HCT116 (cell line): ENCODE measurements around the gene PRKCZ. TPM values are rescaled to one million over a fixed set of nuclear protein-coding genes. Genes with fewer than 3 reads are reported as not detected.

Experiments
- ATAC-seq: fragments of 200-7000 bp; cut with Tn5 transposase; 2 replicates; pipeline ENCODE4 v1.9.1; 2020; ENCODE audit warnings: mild to moderate bottlenecking, moderate library complexity
- BruUV-seq: library from RNA; stranded (reverse); fragments of 400-500 nt; replicated peaks from 2 replicates; lab custom pipeline; 2021; lab: Mats Ljungman, UMichigan
- CTCF ChIA-PET: fragments of 300-600 bp; sonication (Branson Sonifier 250); formaldehyde crosslinking; loops from one replicate; lab custom pipeline; 2021; ENCODE audit warnings: antibody characterized with exemption; lab: Charles Lee
- POLR2A ChIA-PET: fragments of 300-600, 350-600 bp; sonication (Branson Sonifier 250); formaldehyde crosslinking; loops from one replicate; lab custom pipeline; 2021; ENCODE audit warnings: antibody characterized with exemption; lab: Charles Lee
- RAD21 ChIA-PET, 2 experiments: fragments of 300-600 bp; sonication (Branson Sonifier 250); formaldehyde crosslinking; loops; one replicate each; lab custom pipeline; 2023; ENCODE audit warnings: low total read pairs in 2 of 2; ENCODE audit not compliant: uncharacterized antibody in 2 of 2, unreplicated experiment in 2 of 2, low non-redundant PET in 1 of 2; lab: Charles Lee
- DNase-seq: peaks from one replicate; pipeline ENCODE4 v3.0.0-alpha.2; 2010; ENCODE audit warnings: low read depth, low spot score
- H2AFZ ChIP-seq: fragments of 200-600 bp; shearing (Covaris generic), sonication (generic); 2 replicates; pipeline ENCODE4 v1.6.1; 2017; ENCODE audit warnings: low read depth, mixed run types, mixed read lengths, antibody characterized with exemption, low read length; ENCODE audit not compliant: poor library complexity, severe bottlenecking
- H3K27ac ChIP-seq: 2 replicates; pipeline ENCODE4 v1.5.1; 2012; ENCODE audit warnings: low read depth, low read length
- H3K27me3 ChIP-seq: fragments of 200-600 bp; sonication (generic); 2 replicates; pipeline ENCODE4 v1.6.1; 2016; ENCODE audit warnings: mixed run types, low read length, mixed read lengths; ENCODE audit not compliant: insufficient read depth
- H3K36me3 ChIP-seq, 2 experiments: fragments of 200-500 bp in 1 of 2; fragments of 200-600 bp in 1 of 2; sonication (Bioruptor generic) in 1 of 2; sonication (generic) in 1 of 2; 2 replicates each; pipeline versions ENCODE4 v1.5.1 to v1.6.1; 2014 to 2016; ENCODE audit warnings: low read length in 2 of 2, inconsistent platforms in 1 of 2, mixed read lengths in 1 of 2, mixed run types in 1 of 2; ENCODE audit not compliant: insufficient read depth in 2 of 2, control insufficient read depth in 1 of 2
- H3K4me1 ChIP-seq, 2 experiments: fragments of 200-600 bp in 1 of 2; sonication (generic) in 1 of 2; 2 replicates each; pipeline versions ENCODE4 v1.5.1 to v1.6.1; 2012 to 2017; ENCODE audit warnings: low read length in 2 of 2, inconsistent platforms in 1 of 2, mild to moderate bottlenecking in 1 of 2, mixed read lengths in 1 of 2, mixed run types in 1 of 2, moderate library complexity in 1 of 2; ENCODE audit not compliant: insufficient read depth in 2 of 2, control insufficient read depth in 1 of 2
- H3K4me2 ChIP-seq: fragments of 200-600 bp; sonication (generic); 2 replicates; pipeline ENCODE4 v1.6.1; 2017; ENCODE audit warnings: mixed run types, low read length, mixed read lengths
- H3K4me3 ChIP-seq, 2 experiments: fragments of 200-600 bp in 1 of 2; sonication (generic) in 1 of 2; replicated peaks in 1 of 2; 2 replicates each; pipeline ENCODE4 v1.5.1; 2011 to 2016; ENCODE audit warnings: low read length in 2 of 2, control low read depth in 1 of 2, low read depth in 1 of 2, mild to moderate bottlenecking in 1 of 2, mixed read lengths in 1 of 2, mixed run types in 1 of 2
- H3K79me2 ChIP-seq: fragments of 200-600 bp; sonication (generic); 2 replicates; pipeline ENCODE4 v1.6.1; 2017; ENCODE audit warnings: mild to moderate bottlenecking, mixed run types, low read length, moderate library complexity, mixed read lengths; ENCODE audit not compliant: insufficient read depth
- H3K9ac ChIP-seq: fragments of 200-600 bp; sonication (generic); 2 replicates; pipeline ENCODE4 v1.6.1; 2016; ENCODE audit warnings: low read length, mixed read lengths
- H3K9me2 ChIP-seq: fragments of 200-600 bp; sonication (generic), shearing (Covaris generic); 2 replicates; pipeline ENCODE4 v1.6.1; 2017; ENCODE audit warnings: mixed run types, mild to moderate bottlenecking, moderate library complexity; ENCODE audit not compliant: insufficient read depth
- H3K9me3 ChIP-seq, 2 experiments: fragments of 200-500 bp in 1 of 2; fragments of 200-600 bp in 1 of 2; sonication (Bioruptor generic) in 1 of 2; sonication (generic) in 1 of 2; 2 replicates each; pipeline ENCODE4 v1.6.1; 2014 to 2017; ENCODE audit warnings: low read length in 2 of 2, mixed read lengths in 2 of 2, inconsistent platforms in 1 of 2, low read depth in 1 of 2, mild to moderate bottlenecking in 1 of 2, mixed run types in 1 of 2, moderate library complexity in 1 of 2; ENCODE audit not compliant: control insufficient read depth in 1 of 2, insufficient read depth in 1 of 2
- H4K20me1 ChIP-seq: fragments of 200-600 bp; sonication (generic), shearing (Covaris generic); 2 replicates; pipeline ENCODE4 v1.6.1; 2017; ENCODE audit warnings: mixed run types, mild to moderate bottlenecking, moderate library complexity; ENCODE audit not compliant: insufficient read depth
- CBX3 ChIP-seq: IDR thresholded peaks from 2 replicates; pipeline ENCODE4 v1.6.1; 2012; ENCODE audit warnings: low read depth
- EGR1 ChIP-seq: IDR thresholded peaks from 2 replicates; pipeline ENCODE4 v1.6.1; 2012; ENCODE audit warnings: low read depth
- FOSL1 ChIP-seq: IDR thresholded peaks from 2 replicates; pipeline ENCODE4 v1.6.1; 2012; ENCODE audit warnings: low read depth
- JUND ChIP-seq: IDR thresholded peaks from 2 replicates; pipeline ENCODE4 v1.6.1; 2012
- POLR2A ChIP-seq: IDR thresholded peaks from 2 replicates; pipeline ENCODE4 v1.7.0; 2011; ENCODE audit warnings: borderline replicate concordance; ENCODE audit not compliant: insufficient read depth, insufficient read length; ENCODE audit errors: extremely low read depth
- SRF ChIP-seq: IDR thresholded peaks from 2 replicates; pipeline ENCODE4 v1.6.1; 2012; ENCODE audit warnings: low read depth
- ZFX ChIP-seq: fragments of 450-650 bp; IDR thresholded peaks from 2 replicates; pipeline ENCODE4 v1.6.1; 2017
- ZNF274 ChIP-seq: fragments of 200-500 bp; sonication (Bioruptor generic); IDR thresholded peaks from 2 replicates; pipeline ENCODE4 v1.6.1; 2014; ENCODE audit warnings: mild to moderate bottlenecking, low read depth, low read length, inconsistent platforms
- intact Hi-C: fragments of 100-400 bp; cut with micrococcal nuclease; formaldehyde crosslinking; loops from 2 replicates; pipeline ENCODE4 v1.10.0; 2022
- total RNA-seq: library from RNA; stranded (reverse); gene quantifications from one replicate; pipeline ENCODE4 v1.2.1, GENCODE V29; 2021; ENCODE audit not compliant: unreplicated experiment

The PRKCZ gene
- total RNA-seq, 1 experiment from 2014 or later: 46.8 TPM

- H3K9me3 ChIP-seq: no peaks in the 10 kb centered on the region
- POLR2A ChIA-PET: interaction anchor here (1.3 kb wide), 1 partner anchor 10 kb away, joined by 3 read pairs; no protein-coding TSS in a partner anchor
- no peaks in the 10 kb centered on the region for H3K27me3 ChIP-seq
- 0 out of 2 replicates have a peak, but pooled peaks have one; percentile 22 for TF ChIP-seq ZFX
- no peak for TF ChIP-seq ZNF274
- TF ChIP-seq, all 23 proteins: peak for 1
- BruUV-seq: no TSS peak
- Histone ChIP-seq H3K9me2 (no peaks in the 10 kb centered on the region), H3K4me1 (peaks cover 23 to 37% of the 10 kb centered on the region in 2 experiments), H3K9ac (peak overlapping the region; percentile 65), H4K20me1 (peaks cover 28% of the 10 kb centered on the region; the same call in 1 of the 2 replicates), H3K4me3 (peak overlapping the region; percentile 54 to 67), H3K36me3 (peaks cover 0 to 3% of the 10 kb centered on the region in 2 experiments; a peak in 1 of 4 replicates), H3K4me2 (peak overlapping the region; percentile 95), H2AFZ (no peak overlapping the region), H3K27ac (peak overlapping the region; percentile 63), H3K79me2 (peaks cover 56% of the 10 kb centered on the region)
- intact Hi-C loops: no loop called here
- CTCF ChIA-PET: no interaction called here
- no peak for DNase-seq
- RAD21 ChIA-PET: interaction anchor here in 1 of 2 experiments (0.6 kb wide), 1 partner anchor 12 kb away, joined by 5 read pairs; no protein-coding TSS in a partner anchor
- ATAC-seq: no peak
Measured at GRCh38 chr1:2229037-2229864, 179.0 kb downstream of the PRKCZ start.

GRCh38 chr1:2229911-2230731 is 179.9 kb downstream of the PRKCZ start:
- H3K4me2 ChIP-seq: peak overlapping the region; percentile 95
- TF ChIP-seq JUND (no peak), SRF (no peak), POLR2A (no peak), EGR1 (no peak), FOSL1 (no peak), ZNF274 (no peak), CBX3 (no peak)
- H2AFZ ChIP-seq: no peak overlapping the region
- H3K36me3 ChIP-seq: peaks cover 0 to 3% of the 10 kb centered on the region in 2 experiments; a peak in 1 of 4 replicates
- H3K27ac ChIP-seq: peak overlapping the region; percentile 63
- H3K27me3 ChIP-seq: no peaks in the 10 kb centered on the region
- H3K9ac ChIP-seq: peak overlapping the region; percentile 65
- no peaks in the 10 kb centered on the region for H3K9me2 ChIP-seq
- ChIA-PET RAD21 (no interaction called here), CTCF (no interaction called here), POLR2A (interaction anchor here (1.3 kb wide), 1 partner anchor 9 kb away, joined by 3 read pairs; no protein-coding TSS in a partner anchor)
- H3K79me2 ChIP-seq: peaks cover 65% of the 10 kb centered on the region
- no peaks in the 10 kb centered on the region for H3K9me3 ChIP-seq
- H3K4me1 ChIP-seq: peaks cover 23 to 37% of the 10 kb centered on the region in 2 experiments
- peak overlapping the region; percentile 54 to 67 for H3K4me3 ChIP-seq
- peaks cover 28% of the 10 kb centered on the region; the same call in 1 of the 2 replicates for H4K20me1 ChIP-seq
- BruUV-seq: TSS peak; percentile 41
- intact Hi-C loops: loop anchor here (5.0 kb wide), 1 partner anchor 33 kb away; no protein-coding TSS in a partner anchor
- ATAC-seq (no peak), DNase-seq (no peak)
